Epithelial cell of esophagus (primary cell): Measurements from ENCODE around the gene SMAD7.

Experiments used
- DNase-seq: peaks from one replicate; pipeline ENCODE4 v3.0.0; 2010; ENCODE audit warnings: low read depth
- H3K4me3 ChIP-seq: 2 replicates; pipeline ENCODE4 v1.5.1; 2011; ENCODE audit warnings: mild to moderate bottlenecking, low read length, control low read depth
- TF ChIP-seq, protein P1 (sequence below): IDR thresholded peaks from 2 replicates; pipeline ENCODE4 v1.5.1; 2011; ENCODE audit warnings: low read depth, mild to moderate bottlenecking, low read length, control low read depth, inconsistent platforms; ENCODE audit not compliant: insufficient read depth; ENCODE audit errors: missing control alignments

Gene SMAD7

DNA sequence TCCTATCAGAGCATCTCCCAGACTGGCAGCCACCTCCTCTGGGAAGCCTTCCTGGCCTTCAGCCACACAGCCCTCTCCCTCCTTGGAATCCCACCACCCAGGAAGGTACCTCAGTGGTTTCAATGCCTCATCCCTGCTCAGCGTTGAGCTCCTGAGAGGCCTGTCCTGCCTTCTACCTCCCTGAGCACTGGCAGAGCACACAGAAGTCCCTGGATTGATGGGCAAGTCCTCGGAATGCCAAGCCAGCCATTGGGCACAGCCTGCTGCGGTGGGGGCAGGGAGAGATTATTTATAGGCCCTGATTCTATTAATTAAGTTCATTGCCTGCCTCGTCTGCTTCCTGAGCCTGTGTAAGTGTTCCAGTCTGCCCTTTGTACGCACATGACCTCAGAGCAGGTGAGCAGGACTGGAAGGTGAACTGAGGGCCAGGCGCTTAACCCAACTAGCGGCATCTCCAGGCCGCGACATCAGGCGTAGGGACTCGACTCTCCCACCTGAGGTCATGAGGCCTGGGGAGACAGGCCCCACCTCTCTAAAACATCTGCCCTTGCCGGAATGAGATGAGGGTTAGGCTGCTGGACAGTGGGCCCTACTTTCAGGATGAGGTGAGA lies 63.4 kb downstream of the SMAD7 start:
- DNase-seq = no peak
- H3K4me3 ChIP-seq = no peak overlapping the region
- TF ChIP-seq, protein P1, sequence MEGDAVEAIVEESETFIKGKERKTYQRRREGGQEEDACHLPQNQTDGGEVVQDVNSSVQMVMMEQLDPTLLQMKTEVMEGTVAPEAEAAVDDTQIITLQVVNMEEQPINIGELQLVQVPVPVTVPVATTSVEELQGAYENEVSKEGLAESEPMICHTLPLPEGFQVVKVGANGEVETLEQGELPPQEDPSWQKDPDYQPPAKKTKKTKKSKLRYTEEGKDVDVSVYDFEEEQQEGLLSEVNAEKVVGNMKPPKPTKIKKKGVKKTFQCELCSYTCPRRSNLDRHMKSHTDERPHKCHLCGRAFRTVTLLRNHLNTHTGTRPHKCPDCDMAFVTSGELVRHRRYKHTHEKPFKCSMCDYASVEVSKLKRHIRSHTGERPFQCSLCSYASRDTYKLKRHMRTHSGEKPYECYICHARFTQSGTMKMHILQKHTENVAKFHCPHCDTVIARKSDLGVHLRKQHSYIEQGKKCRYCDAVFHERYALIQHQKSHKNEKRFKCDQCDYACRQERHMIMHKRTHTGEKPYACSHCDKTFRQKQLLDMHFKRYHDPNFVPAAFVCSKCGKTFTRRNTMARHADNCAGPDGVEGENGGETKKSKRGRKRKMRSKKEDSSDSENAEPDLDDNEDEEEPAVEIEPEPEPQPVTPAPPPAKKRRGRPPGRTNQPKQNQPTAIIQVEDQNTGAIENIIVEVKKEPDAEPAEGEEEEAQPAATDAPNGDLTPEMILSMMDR = no peak

DNA sequence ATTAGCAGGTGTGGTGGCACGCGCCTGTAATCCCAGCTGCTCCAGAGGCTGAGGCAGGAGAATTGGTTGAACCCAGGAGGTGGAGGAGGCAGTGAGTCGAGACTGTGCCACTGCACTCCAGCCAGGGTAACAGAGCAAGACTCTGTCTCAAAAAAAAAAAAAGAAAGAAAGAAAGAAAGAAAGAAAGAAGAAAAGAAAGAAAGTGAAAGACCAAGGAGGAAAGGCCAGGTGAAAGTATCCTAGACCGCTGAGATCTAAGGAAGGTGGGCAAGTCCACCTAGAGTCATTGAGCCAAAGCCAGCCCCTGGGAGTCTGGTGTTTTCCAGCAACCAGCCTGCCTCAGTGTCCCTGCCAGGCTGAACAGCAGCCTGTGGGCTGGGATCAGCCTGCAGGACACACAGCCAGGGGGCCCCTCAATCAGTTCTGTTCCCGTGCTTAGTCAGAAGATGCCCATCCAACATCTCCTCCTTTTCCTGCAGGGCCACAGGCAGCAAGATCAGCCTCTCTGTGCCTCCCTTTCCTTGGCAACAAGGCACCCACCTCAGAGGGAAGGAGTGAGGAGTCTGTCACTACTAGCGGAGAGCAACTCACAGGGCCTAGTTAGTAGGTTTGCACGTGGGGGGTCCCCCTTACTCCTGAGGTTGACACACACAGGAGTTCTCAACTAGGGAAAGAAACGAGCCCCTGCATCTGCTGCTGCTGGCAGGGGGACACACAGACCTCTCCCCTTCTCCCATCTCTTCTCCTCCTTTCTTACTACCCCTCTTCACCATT lies 64.1 kb downstream of the SMAD7 start:
- TF ChIP-seq, protein P1 = no peak
- DNase-seq = no peak
- no peak overlapping the region for H3K4me3 ChIP-seq

DNA sequence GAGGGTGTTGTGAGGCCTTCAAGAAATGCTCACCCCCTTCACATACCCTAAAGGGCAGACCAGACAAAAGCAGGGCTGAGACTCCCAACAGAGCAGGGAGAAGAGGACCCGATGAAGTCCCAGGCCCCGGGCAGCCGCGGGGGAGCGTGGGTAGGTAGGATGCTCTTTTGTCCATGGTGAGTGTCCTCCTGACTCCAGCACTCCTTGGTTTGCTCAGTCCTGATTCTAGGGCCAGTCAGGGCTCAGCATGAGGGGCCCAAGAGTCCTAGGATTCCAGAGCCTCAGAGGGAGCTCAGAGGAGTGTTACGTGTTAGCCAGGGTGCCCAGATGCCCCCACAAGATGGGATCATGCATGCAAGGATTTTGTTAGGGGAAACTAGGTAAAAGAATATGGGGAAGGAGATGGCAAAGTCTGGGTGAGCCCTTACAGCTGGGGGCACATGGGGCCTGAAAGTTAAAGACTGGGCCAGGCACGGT lies 64.8 kb downstream of the SMAD7 start:
- no peak overlapping the region for H3K4me3 ChIP-seq
- DNase-seq = no peak
- TF ChIP-seq, protein P1 = no peak

DNA sequence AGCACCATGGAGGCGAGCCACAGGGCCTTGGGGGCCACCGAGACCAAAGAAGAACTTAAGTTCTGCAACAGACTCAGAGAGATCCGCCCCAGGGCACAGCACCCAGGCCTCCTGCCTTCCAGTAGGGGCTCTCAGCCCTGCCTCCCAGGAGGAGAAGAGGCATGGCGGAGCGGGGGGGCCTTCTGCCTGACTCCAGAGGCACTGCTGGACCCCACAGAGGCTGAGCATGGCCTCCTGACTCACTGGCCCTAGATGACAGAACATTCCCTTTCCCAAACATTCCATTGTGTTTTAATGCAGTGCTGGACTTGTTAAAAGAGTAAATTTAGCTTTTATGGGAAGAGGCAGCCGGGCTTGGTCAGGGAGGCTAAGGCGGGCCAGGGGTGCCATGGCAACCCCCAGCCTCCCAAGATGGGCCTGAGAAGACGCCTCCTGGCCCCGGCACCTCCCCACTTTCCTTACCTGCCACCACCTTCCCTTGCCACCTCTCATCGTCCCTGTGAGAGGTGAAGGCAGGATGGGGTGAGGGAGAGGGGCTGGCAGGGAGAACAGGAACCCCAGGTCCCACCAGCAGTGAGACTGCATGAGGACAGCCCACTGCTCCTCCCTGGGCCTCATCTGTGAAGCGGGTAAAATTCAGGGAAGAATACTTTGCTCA lies 65.4 kb downstream of the SMAD7 start:
- no peak for DNase-seq
- no peak overlapping the region for H3K4me3 ChIP-seq
- TF ChIP-seq, protein P1 = no peak

DNA sequence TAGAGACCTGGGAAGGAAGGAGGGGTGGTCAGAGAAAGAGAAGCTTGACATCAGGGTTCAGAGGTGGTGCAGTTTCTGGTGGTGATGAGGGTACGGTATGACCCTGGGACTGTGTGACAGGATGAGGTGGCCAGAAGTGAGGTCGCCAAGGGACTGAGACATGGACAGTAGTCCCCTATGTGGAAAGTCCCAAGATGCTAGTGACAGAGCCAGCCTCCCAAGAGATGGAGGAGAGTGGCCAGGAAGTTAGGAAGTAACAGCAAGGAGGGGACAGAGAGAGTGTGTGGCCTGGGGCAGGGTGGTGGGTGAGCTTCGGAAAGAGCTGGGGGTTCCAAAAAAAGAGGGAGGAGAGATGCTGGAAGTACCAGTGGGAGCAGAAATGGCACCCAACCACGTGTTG lies 66.0 kb downstream of the SMAD7 start:
- TF ChIP-seq, protein P1 = no peak
- DNase-seq = no peak
- no peak overlapping the region for H3K4me3 ChIP-seq

DNA sequence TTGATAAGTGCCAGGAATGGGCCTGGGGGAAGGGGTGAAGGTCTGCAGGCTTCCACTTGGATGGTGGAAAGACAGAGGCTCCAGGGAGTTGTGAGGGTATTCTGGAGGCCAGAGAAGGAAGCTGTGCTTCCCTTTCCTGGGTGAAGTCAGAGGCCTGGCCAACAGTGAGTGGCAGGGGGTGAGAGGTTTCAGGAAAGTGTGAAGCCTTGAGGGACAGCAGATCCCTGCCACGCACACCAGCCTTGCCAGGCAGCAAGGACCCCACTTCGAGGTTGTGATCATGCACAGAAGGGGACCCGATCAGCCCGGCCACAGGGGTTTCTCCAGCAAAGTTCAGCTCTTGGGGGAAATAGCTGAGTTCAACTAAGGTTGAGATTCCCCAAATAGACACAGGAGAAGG lies 66.5 kb downstream of the SMAD7 start:
- TF ChIP-seq, protein P1 = no peak
- DNase-seq = no peak
- H3K4me3 ChIP-seq = no peak overlapping the region
